GM18951 (cell line): ENCODE data around the gene IPO11.
"Not testable (repeated sequence)": the region's sequence is repeated elsewhere in the genome, so short reads cannot be mapped to it uniquely, and the experiment has no call there.

Experiments
- POLR2A ChIP-seq: IDR thresholded peaks from 4 replicates; pipeline ENCODE4 v1.6.1; 2011; ENCODE audit warnings: mild to moderate bottlenecking; ENCODE audit not compliant: insufficient read length, insufficient read depth; ENCODE audit errors: extremely low read depth
- in situ Hi-C: fragments of 300-500 bp; cut with MboI; formaldehyde crosslinking; loops from one replicate; pipeline ENCODE4 v1.12.0; 2022; ENCODE audit warnings: low sequenced_read_pairs, mixed read lengths, inconsistent platforms; ENCODE audit not compliant: unreplicated experiment

Gene IPO11

GRCh38 chr5:62597314-62597713, 184.8 kb downstream of the IPO11 start:
- TF ChIP-seq POLR2A = no peak
- in situ Hi-C loops = no loop called here

DNA sequence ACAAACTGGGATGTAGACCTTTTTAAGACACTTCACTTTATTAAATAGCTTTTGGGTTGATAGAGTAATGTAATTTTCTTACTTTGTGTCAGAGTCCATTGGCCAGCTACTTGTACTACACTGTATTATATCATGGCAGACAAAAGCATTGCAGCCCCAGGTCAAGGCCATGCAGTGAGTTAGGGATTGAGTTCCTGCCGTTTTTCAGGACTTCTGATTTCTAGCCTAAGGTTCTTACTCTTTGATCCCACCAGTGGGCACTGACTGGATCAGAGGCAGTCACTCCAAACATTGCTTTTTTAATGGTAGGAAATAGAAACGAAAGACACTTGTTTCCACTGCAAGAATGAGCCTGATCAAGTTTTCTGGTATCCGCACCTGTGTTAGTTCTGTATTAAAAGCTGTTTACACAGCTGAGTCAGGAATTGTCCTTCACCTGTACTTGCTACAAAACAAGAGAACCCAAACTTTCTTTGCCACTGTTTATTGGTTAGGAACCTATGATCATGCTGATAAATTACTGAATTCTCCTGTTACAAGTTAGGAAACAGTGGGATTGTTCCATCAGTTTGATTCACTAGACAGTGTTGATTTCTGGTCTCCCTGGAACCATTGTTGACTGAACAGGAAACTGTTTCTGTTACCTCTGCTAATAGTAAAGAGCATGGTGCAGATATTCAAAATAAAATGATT, 188.1 kb downstream of the IPO11 start:
- no peak for TF ChIP-seq POLR2A
- in situ Hi-C loops = no loop called here

- no peak for TF ChIP-seq POLR2A
- in situ Hi-C loops = no loop called here
These were observed 191.4 kb downstream of the IPO11 start for GRCh38 chr5:62603934-62604333.

DNA sequence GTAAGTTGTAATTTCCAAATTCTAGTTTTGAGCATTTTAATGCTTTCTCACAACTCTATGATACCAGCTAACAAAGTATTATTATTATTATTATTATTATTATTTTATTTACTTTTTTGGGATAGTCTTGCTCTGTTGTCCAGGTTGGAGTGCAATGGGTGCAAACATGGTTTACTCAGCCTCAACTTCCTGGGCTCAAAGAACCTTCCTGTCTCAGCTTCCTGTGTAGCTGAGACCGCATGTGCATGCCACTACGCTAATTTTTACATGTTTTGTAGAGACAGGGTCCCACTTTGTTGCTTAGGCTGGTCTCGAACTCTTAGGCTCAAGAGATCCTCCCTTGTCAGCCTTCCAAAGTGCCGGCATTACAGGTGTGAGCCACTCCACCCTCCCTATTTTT, 193.1 kb downstream of the IPO11 start:
- in situ Hi-C loops = no loop called here
- TF ChIP-seq POLR2A = no peak

DNA sequence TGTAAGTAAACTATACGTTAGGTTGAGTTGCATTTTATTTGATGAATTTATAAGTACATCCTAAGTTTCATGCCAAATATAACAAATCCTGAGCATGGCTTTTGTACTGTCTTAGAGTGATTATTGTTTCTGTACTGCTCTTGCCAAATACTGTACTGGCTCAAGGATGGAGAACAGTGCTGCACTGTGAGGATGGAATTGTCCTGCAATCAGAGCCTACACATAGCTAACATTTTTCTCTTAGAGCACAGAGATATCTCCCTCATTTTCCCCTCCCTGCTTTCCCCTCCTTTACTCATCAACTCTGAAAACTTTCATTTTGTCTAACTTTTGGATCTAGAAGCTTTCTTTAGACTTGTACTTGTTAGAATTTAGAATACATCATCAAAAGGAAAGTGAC, 194.3 kb downstream of the IPO11 start:
- TF ChIP-seq POLR2A = no peak
- in situ Hi-C loops = no loop called here

DNA sequence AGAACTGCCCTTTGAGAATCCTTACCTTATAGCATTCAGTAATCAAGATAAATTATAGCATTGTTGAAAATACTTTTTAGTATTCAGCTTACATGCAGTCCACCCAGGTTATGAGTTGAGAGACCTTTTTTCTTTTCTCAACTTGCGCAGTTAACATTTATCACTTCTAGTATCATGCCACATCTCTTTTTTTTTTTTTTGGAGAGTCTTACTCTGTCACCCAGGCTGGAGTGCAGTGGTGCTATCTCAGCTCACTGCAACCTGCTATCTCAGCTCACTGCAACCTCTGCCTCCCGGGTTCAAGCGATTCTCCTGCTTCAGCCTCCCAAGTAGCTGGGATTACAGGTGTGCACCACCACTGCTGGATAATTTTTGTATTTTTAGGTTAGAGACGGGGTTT, 195.1 kb downstream of the IPO11 start:
- in situ Hi-C loops = no loop called here
- no peak for TF ChIP-seq POLR2A

DNA sequence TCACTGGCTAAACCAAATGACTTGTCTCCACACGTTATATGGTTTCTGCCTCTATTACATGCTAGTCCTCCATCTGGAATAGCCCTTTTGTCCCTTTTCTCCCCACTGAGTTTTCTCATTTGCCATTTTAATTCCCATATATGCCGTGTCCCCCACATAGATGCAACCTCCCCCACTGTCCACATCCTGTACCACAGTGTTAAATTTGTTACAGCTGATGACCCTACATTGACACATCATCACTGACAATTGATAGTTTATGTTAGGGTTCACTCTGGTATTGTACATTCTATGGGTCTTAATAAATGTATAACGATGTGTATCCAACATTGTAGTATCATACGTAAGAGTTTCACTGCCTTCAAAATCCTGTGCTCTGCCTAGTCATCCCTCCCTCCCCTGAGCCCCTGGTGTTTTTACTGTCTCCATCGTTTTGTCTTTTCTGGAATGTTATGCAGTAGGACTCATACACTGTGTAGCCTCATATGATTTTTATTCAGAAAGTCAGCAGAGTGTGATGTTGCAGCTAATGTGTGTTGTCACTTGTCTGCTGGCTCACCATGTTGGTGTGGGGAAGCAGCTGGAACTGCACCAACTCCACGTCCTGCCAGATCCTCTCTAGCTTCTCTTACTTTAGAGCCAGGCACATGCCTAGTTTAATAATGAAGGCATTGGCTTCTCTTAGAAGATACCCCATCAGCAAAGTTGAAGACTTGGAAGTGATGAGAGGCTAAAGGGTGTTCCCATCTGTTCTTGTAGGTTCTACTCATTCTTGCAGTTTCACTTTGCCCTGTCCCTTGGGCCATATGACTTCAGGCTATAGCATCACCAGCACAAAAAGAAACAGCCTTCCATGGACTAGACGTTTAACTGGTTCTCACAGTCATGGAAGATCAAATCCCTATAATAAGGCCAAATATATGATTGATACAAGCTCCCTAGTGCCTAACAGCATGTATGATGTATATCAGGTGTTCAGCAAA, 196.3 kb downstream of the IPO11 start:
- TF ChIP-seq POLR2A = no peak
- in situ Hi-C loops = no loop called here

DNA sequence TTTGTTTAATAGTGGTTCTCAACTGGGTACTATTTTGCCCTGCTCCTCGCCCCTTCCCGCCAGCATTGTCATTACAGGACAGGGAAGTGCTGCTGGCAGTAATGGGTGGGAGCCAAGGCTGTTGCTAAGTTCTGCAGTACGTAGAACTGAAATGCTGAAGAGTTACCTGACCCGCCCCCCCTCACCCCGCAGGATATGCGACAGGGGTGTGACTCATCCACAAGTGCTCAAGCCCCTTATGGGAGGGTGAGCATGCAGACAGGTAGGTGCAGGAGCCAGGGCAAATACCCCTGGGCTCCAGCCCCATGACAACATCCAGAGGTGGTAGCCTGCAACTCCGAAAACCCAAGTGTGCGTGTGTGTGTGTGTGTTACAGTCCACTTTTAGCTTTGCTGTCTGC, 201.8 kb downstream of the IPO11 start:
- no peak for TF ChIP-seq POLR2A
- in situ Hi-C loops = no loop called here

DNA sequence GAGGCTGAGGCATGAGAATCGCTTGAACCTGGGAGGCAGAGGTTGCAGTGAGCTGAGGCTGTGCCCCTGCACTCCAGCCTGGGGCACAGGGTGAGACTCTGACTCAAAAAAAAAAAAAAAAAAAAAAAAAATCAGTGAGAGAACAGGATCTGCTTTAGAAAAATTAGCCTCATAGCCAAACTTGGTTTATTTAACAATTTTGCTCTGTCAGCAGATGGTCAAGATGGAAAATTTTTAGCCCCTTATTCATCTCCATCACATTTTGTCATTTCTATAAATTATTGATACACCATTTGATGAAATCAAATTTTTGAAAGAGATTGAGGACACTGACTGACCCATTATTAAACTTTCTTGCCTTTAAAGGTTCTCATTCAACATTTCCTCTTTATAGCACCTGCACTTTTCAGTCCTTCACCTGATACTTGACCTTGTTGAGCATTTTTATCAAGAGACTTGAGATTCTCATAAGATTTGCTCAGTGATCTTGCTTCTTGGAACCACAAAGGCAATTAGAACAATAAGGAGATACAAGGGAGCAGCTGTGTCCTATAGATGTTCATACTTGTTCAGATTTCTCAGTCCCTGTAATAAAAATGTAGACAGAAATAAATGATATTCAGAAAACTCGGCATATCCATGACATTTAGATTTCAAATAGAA, 204.2 kb downstream of the IPO11 start:
- in situ Hi-C loops = no loop called here
- TF ChIP-seq POLR2A = no peak

GRCh38 chr5:62617943-62618342, 205.4 kb downstream of the IPO11 start:
- in situ Hi-C loops = no loop called here
- TF ChIP-seq POLR2A = no peak

GRCh38 chr5:62620761-62621160, 208.2 kb downstream of the IPO11 start:
- in situ Hi-C loops = no loop called here
- no peak for TF ChIP-seq POLR2A

- in situ Hi-C loops = no loop called here
- no peak for TF ChIP-seq POLR2A
These were observed 208.7 kb downstream of the IPO11 start for GRCh38 chr5:62621280-62621679.

GRCh38 chr5:62623271-62623670, 210.7 kb downstream of the IPO11 start:
- no peak for TF ChIP-seq POLR2A
- in situ Hi-C loops = no loop called here

DNA sequence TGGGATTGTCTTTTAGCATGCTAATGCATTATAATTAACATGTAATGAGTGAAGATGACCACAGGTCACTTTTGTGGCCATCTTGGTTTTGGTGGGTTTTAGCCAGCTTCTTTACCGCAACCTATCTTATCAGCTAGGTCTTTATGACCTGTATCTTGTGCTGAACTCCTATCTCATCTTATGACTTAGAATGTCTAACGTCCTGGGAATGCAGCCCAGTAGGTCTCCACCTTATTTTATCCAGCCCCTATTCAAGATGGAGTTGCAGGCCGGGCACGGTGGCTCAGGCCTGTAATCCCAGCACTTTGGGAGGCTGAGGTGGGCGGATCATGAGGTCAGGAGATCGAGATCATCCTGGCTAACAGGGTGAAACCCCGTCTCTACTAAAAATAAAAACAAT, 211.9 kb downstream of the IPO11 start:
- in situ Hi-C loops = not testable (repeated sequence)
